PC-3 (cell line): Measurements from ENCODE around the gene AGAP1.

ENCODE experiments used
- EZH2 ChIP-seq: fragments of 300-600 bp; sonication (generic); IDR thresholded peaks from one replicate; pipeline ENCODE4 v1.6.1; 2017; ENCODE audit warnings: antibody characterized with exemption, mild to moderate bottlenecking, low read length; ENCODE audit not compliant: unreplicated experiment
- EZH2phosphoT487 ChIP-seq: fragments of 300-600 bp; sonication (generic); IDR thresholded peaks from 2 replicates; pipeline ENCODE4 v1.6.1; 2018; ENCODE audit warnings: mild to moderate bottlenecking, antibody characterized with exemption, low read length, borderline replicate concordance
- TF ChIP-seq, protein P1 (sequence below): fragments of 300-600 bp; sonication (generic); conservative IDR thresholded peaks from 2 replicates; pipeline ENCODE4 v1.5.1; 2017; ENCODE audit warnings: antibody characterized with exemption, low read depth, mild to moderate bottlenecking, low read length

DNA sequence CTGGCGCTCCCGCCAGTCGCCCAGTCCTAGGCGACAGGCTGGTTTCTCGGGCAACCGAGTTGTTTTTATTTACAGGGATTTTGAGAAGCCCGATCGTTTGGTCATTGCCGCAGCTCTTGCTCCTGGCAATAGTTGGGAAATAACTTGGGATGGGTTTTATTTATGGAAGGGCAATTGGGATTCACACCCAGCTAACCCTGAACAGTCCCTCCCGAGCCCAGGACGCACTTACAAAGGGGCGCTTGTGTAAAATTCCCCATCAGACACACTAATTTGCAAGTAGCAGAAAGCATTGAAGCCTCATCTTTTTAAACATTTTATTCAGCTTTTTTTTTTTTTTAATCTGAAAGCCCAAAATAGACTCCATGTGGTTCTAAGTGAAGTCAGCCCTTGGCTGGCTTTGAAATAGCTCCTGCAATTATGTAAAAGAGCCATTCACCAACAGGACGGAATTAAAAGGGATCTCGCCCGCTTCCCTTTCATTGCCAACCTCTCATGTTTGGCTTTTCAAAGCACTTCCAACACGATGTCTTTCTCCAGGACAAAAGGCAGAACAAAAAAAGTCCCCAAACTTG lies 677.9 kb downstream of the AGAP1 start:
- TF ChIP-seq EZH2 (no peak), EZH2phosphoT487 (no peak)
- TF ChIP-seq, protein P1, sequence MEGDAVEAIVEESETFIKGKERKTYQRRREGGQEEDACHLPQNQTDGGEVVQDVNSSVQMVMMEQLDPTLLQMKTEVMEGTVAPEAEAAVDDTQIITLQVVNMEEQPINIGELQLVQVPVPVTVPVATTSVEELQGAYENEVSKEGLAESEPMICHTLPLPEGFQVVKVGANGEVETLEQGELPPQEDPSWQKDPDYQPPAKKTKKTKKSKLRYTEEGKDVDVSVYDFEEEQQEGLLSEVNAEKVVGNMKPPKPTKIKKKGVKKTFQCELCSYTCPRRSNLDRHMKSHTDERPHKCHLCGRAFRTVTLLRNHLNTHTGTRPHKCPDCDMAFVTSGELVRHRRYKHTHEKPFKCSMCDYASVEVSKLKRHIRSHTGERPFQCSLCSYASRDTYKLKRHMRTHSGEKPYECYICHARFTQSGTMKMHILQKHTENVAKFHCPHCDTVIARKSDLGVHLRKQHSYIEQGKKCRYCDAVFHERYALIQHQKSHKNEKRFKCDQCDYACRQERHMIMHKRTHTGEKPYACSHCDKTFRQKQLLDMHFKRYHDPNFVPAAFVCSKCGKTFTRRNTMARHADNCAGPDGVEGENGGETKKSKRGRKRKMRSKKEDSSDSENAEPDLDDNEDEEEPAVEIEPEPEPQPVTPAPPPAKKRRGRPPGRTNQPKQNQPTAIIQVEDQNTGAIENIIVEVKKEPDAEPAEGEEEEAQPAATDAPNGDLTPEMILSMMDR: no peak
